Spleen (tissue), 11 donors: ENCODE results near the gene TAF5. TPM values are rescaled to one million over a fixed set of nuclear protein-coding genes. Genes with fewer than 3 reads are reported as not detected.
A peak's percentile ranks its signal among the peaks of the same experiment; 100 is the strongest.

Source experiments
- DNase-seq: peaks from one replicate; pipeline ENCODE4 v3.0.0-alpha.2; 2020
- H3K27ac ChIP-seq, 8 donors: fragments of 200-600 bp; sonication (generic) in 7 of 8; 1 replicate in 4 of 8; 2 replicates in 4 of 8; pipeline versions ENCODE4 v1.5.0 to v1.8.0; 2016 to 2021; ENCODE audit warnings: inconsistent platforms in 4 of 8, mild to moderate bottlenecking in 4 of 8, moderate library complexity in 1 of 8
- H3K27me3 ChIP-seq, 7 donors: fragments of 200-600 bp; sonication (generic) in 6 of 7; replicated peaks in 1 of 7; 1 replicate in 4 of 7; 2 replicates in 3 of 7; pipeline versions ENCODE4 v1.5.0 to v1.8.0; 2016 to 2021; ENCODE audit warnings: inconsistent platforms in 3 of 7, mild to moderate bottlenecking in 1 of 7
- H3K36me3 ChIP-seq, 6 donors: fragments of 200-600 bp; sonication (generic) in 5 of 6; 1 replicate in 4 of 6; 2 replicates in 2 of 6; pipeline versions ENCODE4 v1.5.0 to v1.8.0; 2016 to 2021; ENCODE audit warnings: inconsistent platforms in 2 of 6
- H3K4me1 ChIP-seq, 6 donors: fragments of 200-600 bp; sonication (generic) in 5 of 6; 1 replicate in 3 of 6; 2 replicates in 3 of 6; pipeline versions ENCODE4 v1.5.0 to v1.8.0; 2016 to 2021; ENCODE audit warnings: inconsistent platforms in 3 of 6
- H3K4me3 ChIP-seq, 8 donors: fragments of 200-600 bp; sonication (generic) in 7 of 8; 1 replicate in 4 of 8; 2 replicates in 4 of 8; pipeline versions ENCODE4 v1.5.0 to v1.8.0; 2016 to 2021; ENCODE audit warnings: inconsistent platforms in 4 of 8, mild to moderate bottlenecking in 4 of 8, moderate library complexity in 2 of 8
- H3K9me3 ChIP-seq, 8 donors: fragments of 200-600 bp; sonication (generic) in 7 of 8; 1 replicate in 4 of 8; 2 replicates in 4 of 8; pipeline versions ENCODE4 v1.5.0 to v1.8.0; 2016 to 2021; ENCODE audit warnings: inconsistent platforms in 4 of 8
- POLR2A ChIP-seq, 3 donors: fragments of 450-650 bp; IDR thresholded peaks; one replicate each; pipeline ENCODE4 v1.5.1; 2017; ENCODE audit warnings: antibody characterized with exemption in 3 of 3, mild to moderate bottlenecking in 1 of 3
- POLR2AphosphoS5 ChIP-seq, 3 donors: sonication (generic); formaldehyde crosslinking; IDR thresholded peaks; one replicate each; pipeline ENCODE4 v1.5.1; 2017; ENCODE audit warnings: antibody characterized with exemption in 3 of 3
- WGBS, 5 donors: extraction: QIAGEN DNeasy Blood & Tissue Kit in 3 of 5; methylation state at CpG; one replicate each; pipeline versions ENCODE4 v1.1.5 to v1.1.7; 2013 to 2018; 5-methylcytosine and 5-hydroxymethylcytosine counted together
- intact Hi-C: fragments of 100-400 bp; cut with DNase I; formaldehyde crosslinking; loops from one replicate; pipeline ENCODE4 v1.15.0; 2023; ENCODE audit warnings: low total_unique reads
- microRNA-seq, 3 donors: library from miRNA; unstranded; fragments of <30 nt; microRNA quantifications; one replicate each; pipeline versions ENCODE4 to v1.1.0, GENCODE V29; 2019 to 2020
- polyA plus RNA-seq, 3 donors: library from polyadenylated mRNA; stranded (reverse); fragments of 200-250 nt; gene quantifications; one replicate each; pipeline ENCODE4 v1.2.1, GENCODE V29; 2013
- total RNA-seq, 7 donors: library from RNA; depleted of rRNA in 3 of 7; stranded (reverse); fragments of >200 nt in 3 of 7; fragmentation: NEBNext Ultra II Directional in 4 of 7; extraction: Animal tissue kit (Norgen Biotek cat#: 25700) in 4 of 7; gene quantifications; one replicate each; pipeline versions ENCODE4 v1.1.0 to v1.2.1, GENCODE V29; 2016 to 2021
- TF ChIP-seq, protein P1 (sequence below), 11 experiments: fragments of 200-600 bp in 7 of 11; fragments of 450-650 bp in 4 of 11; sonication (generic) in 4 of 11; IDR thresholded peaks in 8 of 11; conservative IDR thresholded peaks in 3 of 11; 1 replicate in 7 of 11; 2 replicates in 4 of 11; pipeline versions ENCODE4 v1.4.0 to v1.8.0; 2016 to 2021; ENCODE audit warnings: antibody characterized with exemption in 11 of 11, inconsistent platforms in 4 of 11, mild to moderate bottlenecking in 1 of 11
- donor health status: healthy with polysubstance abuse.
- donor health status: DM: no; HTN: no; CAD: no; lungs with moderate emphysema.
- donor health status: DM: no; HTN: no; CAD: no.
- donor health status: Bipolar disorder and iron deficiency.
- donor health status: healthy.
- donor health status: DM: no; HTN: no; CAD: no.
- donor health status: DM: yes; HTN: yes; CAD: no.

Gene TAF5
- total and polyA plus RNA-seq, 10 donors = 2.3 to 7.7 (median 4.4) TPM

DNA sequence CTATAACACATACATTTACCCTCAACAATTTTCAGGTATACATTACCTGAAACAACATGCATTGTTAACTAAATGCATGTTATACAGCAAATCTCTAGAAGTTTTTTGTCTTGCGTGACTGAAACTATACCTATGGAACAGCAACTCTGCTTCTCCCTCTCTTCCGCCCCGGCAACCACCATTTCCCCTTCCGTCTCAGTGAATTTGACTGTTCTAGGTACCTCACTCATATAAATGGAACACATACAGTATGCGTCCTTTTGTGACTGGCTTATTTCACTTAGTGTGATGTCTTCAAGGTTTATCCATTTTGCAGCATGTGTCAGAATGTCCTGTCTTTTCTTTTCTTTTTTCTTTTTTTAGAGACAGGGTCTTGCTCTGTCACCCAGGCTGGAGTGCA lies 61.9 kb downstream of the TAF5 start:
- intact Hi-C loops = no loop called here
- Histone ChIP-seq H3K36me3 (peaks cover 0 to 100% (median 68%) of the 10 kb centered on the region in 6 donors), H3K9me3 (no peaks in the 10 kb centered on the region), H3K4me3 (no peak overlapping the region), H3K27me3 (no peaks in the 10 kb centered on the region), H3K4me1 (peaks cover 0 to 18% (median 6%) of the 10 kb centered on the region in 6 donors), H3K27ac (peak overlapping the region in 4 of 8 donors; percentile 11 to 45 (median 20))
- peak; percentile 41 for DNase-seq
- TF ChIP-seq POLR2AphosphoS5 (IDR thresholded peaks at IDR 0.05) = no peak
- TF ChIP-seq POLR2A (IDR thresholded peaks at IDR 0.05) = no peak
- TF ChIP-seq, protein P1, sequence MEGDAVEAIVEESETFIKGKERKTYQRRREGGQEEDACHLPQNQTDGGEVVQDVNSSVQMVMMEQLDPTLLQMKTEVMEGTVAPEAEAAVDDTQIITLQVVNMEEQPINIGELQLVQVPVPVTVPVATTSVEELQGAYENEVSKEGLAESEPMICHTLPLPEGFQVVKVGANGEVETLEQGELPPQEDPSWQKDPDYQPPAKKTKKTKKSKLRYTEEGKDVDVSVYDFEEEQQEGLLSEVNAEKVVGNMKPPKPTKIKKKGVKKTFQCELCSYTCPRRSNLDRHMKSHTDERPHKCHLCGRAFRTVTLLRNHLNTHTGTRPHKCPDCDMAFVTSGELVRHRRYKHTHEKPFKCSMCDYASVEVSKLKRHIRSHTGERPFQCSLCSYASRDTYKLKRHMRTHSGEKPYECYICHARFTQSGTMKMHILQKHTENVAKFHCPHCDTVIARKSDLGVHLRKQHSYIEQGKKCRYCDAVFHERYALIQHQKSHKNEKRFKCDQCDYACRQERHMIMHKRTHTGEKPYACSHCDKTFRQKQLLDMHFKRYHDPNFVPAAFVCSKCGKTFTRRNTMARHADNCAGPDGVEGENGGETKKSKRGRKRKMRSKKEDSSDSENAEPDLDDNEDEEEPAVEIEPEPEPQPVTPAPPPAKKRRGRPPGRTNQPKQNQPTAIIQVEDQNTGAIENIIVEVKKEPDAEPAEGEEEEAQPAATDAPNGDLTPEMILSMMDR (IDR thresholded peaks at IDR 0.05 in 8 of 11, conservative IDR thresholded peaks at IDR 0.05 in 3 of 11) = no peak
- 65 to 88% (median 88%) methylated on average over 5 of the region's 5 CpGs for WGBS, 5 donors

DNA sequence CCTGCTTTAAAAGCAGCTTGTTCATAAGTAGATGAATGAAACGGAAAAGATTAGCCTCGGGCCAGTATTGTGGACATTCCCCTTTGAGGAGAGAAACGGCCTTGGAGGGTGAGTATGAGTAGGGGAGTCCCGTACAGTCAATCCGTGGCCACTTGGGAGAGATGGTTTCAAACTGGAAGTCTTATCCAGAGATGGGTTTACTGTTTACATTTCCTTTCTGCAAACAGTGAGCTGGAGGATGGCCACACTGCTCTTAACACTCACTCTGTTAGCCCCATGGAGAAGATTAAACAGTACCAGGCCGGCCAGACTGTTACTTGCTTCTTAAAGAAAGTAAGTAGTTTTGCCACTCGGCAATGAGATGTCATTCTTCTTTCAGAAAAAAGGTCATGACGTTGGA lies 64.1 kb downstream of the TAF5 start:
- TF ChIP-seq, protein P1 (IDR thresholded peaks at IDR 0.05 in 8 of 11, conservative IDR thresholded peaks at IDR 0.05 in 3 of 11) = no peak
- TF ChIP-seq POLR2AphosphoS5 (IDR thresholded peaks at IDR 0.05) = no peak
- TF ChIP-seq POLR2A (IDR thresholded peaks at IDR 0.05) = no peak
- Histone ChIP-seq H3K4me1 (peaks cover 0 to 18% (median 6%) of the 10 kb centered on the region in 6 donors), H3K36me3 (peaks cover 0 to 100% (median 71%) of the 10 kb centered on the region in 6 donors), H3K4me3 (no peak overlapping the region), H3K9me3 (no peaks in the 10 kb centered on the region), H3K27ac (no peak overlapping the region), H3K27me3 (no peaks in the 10 kb centered on the region)
- intact Hi-C loops = no loop called here
- DNase-seq = no peak
- WGBS, 5 donors = 84 to 87% (median 87%) methylated on average over 8 of the region's 8 CpGs

DNA sequence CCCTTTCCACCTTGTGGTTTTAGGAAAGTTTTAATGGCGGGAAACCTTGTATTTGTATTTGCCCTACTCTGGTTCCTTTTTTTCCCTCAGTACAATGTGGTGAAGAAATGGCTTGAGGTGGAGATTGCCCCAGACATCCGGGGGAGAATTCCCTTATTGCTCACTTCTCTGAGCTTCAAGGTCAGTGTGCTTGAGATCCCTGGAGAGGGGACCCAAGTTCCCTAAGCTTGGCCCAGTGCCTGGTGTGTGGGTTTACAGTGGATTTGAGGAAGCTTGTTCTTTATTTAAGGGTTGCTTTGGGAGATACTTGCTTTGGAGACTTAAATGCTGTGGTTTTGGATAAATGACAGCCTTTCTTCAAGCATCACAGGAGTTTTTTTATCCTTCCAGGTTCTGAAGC lies 66.1 kb downstream of the TAF5 start:
- Histone ChIP-seq H3K27me3 (no peaks in the 10 kb centered on the region), H3K27ac (no peak overlapping the region), H3K36me3 (peaks cover 0 to 100% (median 79%) of the 10 kb centered on the region in 6 donors), H3K4me1 (peaks cover 0 to 14% (median 5%) of the 10 kb centered on the region in 6 donors), H3K4me3 (no peak overlapping the region), H3K9me3 (no peaks in the 10 kb centered on the region)
- 43 to 76% (median 59%) methylated on average over 2 of the region's 2 CpGs for WGBS, 5 donors
- no peak for DNase-seq
- TF ChIP-seq POLR2A (IDR thresholded peaks at IDR 0.05) (no peak), POLR2AphosphoS5 (IDR thresholded peaks at IDR 0.05) (no peak)
- TF ChIP-seq, protein P1 (IDR thresholded peaks at IDR 0.05 in 8 of 11, conservative IDR thresholded peaks at IDR 0.05 in 3 of 11) = no peak
- intact Hi-C loops = no loop called here

Small RNA genes lying within 50 kb of the gene (microRNA-seq; reads per million reads assigned to microRNA genes)
- 1,284 to 1,468 (median 1,285) reads per million in 3 donors for gene MIR1307

Other genes with a start within 250 kb of the TAF5 start
- 100 to 1,000 TPM in 2 of 7 donors, 10 to 100 TPM in 5; 83.6 to 115 (median 96.8) TPM for gene NT5C2, start 174.7 kb upstream of the TAF5 start, total RNA-seq
- 10 to 100 TPM; 21.7 to 32.6 (median 24.5) TPM for gene NT5C2, start 174.7 kb upstream of the TAF5 start, polyA plus RNA-seq
- under 1 TPM in 1 of 7 donors, not detected in 6; 0.23 TPM for gene RPEL1, start 122.1 kb upstream of the TAF5 start, total RNA-seq
- gene RPEL1, start 122.1 kb upstream of the TAF5 start, polyA plus RNA-seq = not detected
- gene INA, start 90.8 kb upstream of the TAF5 start, total RNA-seq = not detected
- gene INA, start 90.8 kb upstream of the TAF5 start, polyA plus RNA-seq = under 1 TPM; 0.02 to 0.09 (median 0.03) TPM
- gene PCGF6, start 16.8 kb upstream of the TAF5 start, total RNA-seq = 10 to 100 TPM in 3 of 7 donors, 1 to 10 TPM in 4; 7.1 to 11.3 (median 9.2) TPM
- 1 to 10 TPM; 6.0 to 7.2 (median 6.8) TPM for gene PCGF6, start 16.8 kb upstream of the TAF5 start, polyA plus RNA-seq
- 100 to 1,000 TPM; 111 to 244 (median 137) TPM for gene ATP5MK, start 28.5 kb downstream of the TAF5 start, total RNA-seq
- 100 to 1,000 TPM; 423 to 528 (median 519) TPM for gene ATP5MK, start 28.5 kb downstream of the TAF5 start, polyA plus RNA-seq
- gene PDCD11, start 28.6 kb downstream of the TAF5 start, total RNA-seq = 10 to 100 TPM; 21.1 to 41.9 (median 25.2) TPM
- gene PDCD11, start 28.6 kb downstream of the TAF5 start, polyA plus RNA-seq = 10 to 100 TPM; 13.9 to 21.2 (median 20.4) TPM
- gene CALHM2, start 84.4 kb downstream of the TAF5 start, total RNA-seq = 10 to 100 TPM; 36.8 to 91.6 (median 68.6) TPM
- gene CALHM2, start 84.4 kb downstream of the TAF5 start, polyA plus RNA-seq = 10 to 100 TPM; 12.6 to 40.4 (median 23.3) TPM
- under 1 TPM in 1 of 7 donors, not detected in 6; 0.52 TPM for gene CALHM1, start 90.9 kb downstream of the TAF5 start, total RNA-seq
- gene CALHM1, start 90.9 kb downstream of the TAF5 start, polyA plus RNA-seq = under 1 TPM in 2 of 3 donors, not detected in 1; 0.04 to 0.10 TPM
- not detected for gene CALHM3, start 111.3 kb downstream of the TAF5 start, total RNA-seq
- under 1 TPM in 1 of 3 donors, not detected in 2; 0.03 TPM for gene CALHM3, start 111.3 kb downstream of the TAF5 start, polyA plus RNA-seq
- gene NEURL1, start 125.7 kb downstream of the TAF5 start, total RNA-seq = 1 to 10 TPM in 6 of 7 donors, under 1 TPM in 1; 0.43 to 3.6 (median 2.4) TPM
- 1 to 10 TPM in 2 of 3 donors, under 1 TPM in 1; 0.76 to 2.9 (median 1.4) TPM for gene NEURL1, start 125.7 kb downstream of the TAF5 start, polyA plus RNA-seq